ENCODE results near the gene EIF4ENIF1. TPM values are rescaled to one million over a fixed set of nuclear protein-coding genes. Genes with fewer than 3 reads are reported as not detected.
"Not testable (repeated sequence)": the region's sequence is repeated elsewhere in the genome, so short reads cannot be mapped to it uniquely, and the experiment has no call there.

EIF4ENIF1 gene
- total RNA-seq, 1 experiment from 2014 or later: 6.2 TPM

- peaks cover 75% of the 10 kb centered on the region for H3K36me3 ChIP-seq
- no peak for DNase-seq
These were observed 64.2 kb downstream of the EIF4ENIF1 start for GRCh38 chr22:31425331-31426050.

GRCh38 chr22:31402350-31402749, 87.3 kb downstream of the EIF4ENIF1 start:
- DNase-seq, H3K4me3 ChIP-seq, H3K9me3 ChIP-seq, H3K27me3 ChIP-seq: not testable (repeated sequence)
- H3K36me3 ChIP-seq: peaks cover 54% of the 10 kb centered on the region

More at GRCh38 chr22:31425331-31426050, 64.2 kb downstream of the EIF4ENIF1 start:
- no peaks in the 10 kb centered on the region for H3K27me3 ChIP-seq
- no peaks in the 10 kb centered on the region for H3K9me3 ChIP-seq
- no peak overlapping the region for H3K4me3 ChIP-seq

- H3K9me3 ChIP-seq: no peaks in the 10 kb centered on the region
- peak overlapping the region; percentile 84 for H3K4me3 ChIP-seq
- peaks cover 33% of the 10 kb centered on the region for H3K36me3 ChIP-seq
- no peaks in the 10 kb centered on the region for H3K27me3 ChIP-seq
- DNase-seq: no peak
These were observed 89.6 kb downstream of the EIF4ENIF1 start for GRCh38 chr22:31400023-31400397.

GRCh38 chr22:31399211-31400022, 90.2 kb downstream of the EIF4ENIF1 start, which contains the start of gene DRG1:
TSS of gene DRG1 (plus strand) at chr22:31399604. CDS start at chr22:31399684, 80 bp downstream.
- Histone ChIP-seq H3K4me3 (peak within 1 kb of the TSS; percentile 84), H3K36me3 (peaks cover 28% of the 10 kb centered on the region), H3K27me3 (no peaks in the 10 kb centered on the region), H3K9me3 (no peaks in the 10 kb centered on the region)
- DNase-seq: peak; percentile 97

GRCh38 chr22:31398231-31398630, 91.4 kb downstream of the EIF4ENIF1 start:
- no peaks in the 10 kb centered on the region for H3K9me3 ChIP-seq
- H3K4me3 ChIP-seq: peak overlapping the region; percentile 84
- H3K27me3 ChIP-seq: no peaks in the 10 kb centered on the region
- H3K36me3 ChIP-seq: peaks cover 20% of the 10 kb centered on the region
- DNase-seq: no peak

GRCh38 chr22:31394326-31394725, 95.3 kb downstream of the EIF4ENIF1 start:
- DNase-seq: no peak
- H3K4me3 ChIP-seq: no peak overlapping the region
- H3K27me3 ChIP-seq: no peaks in the 10 kb centered on the region
- H3K36me3 ChIP-seq: no peaks in the 10 kb centered on the region
- no peaks in the 10 kb centered on the region for H3K9me3 ChIP-seq

GRCh38 chr22:31393893-31394292, 95.7 kb downstream of the EIF4ENIF1 start:
- no peaks in the 10 kb centered on the region for H3K36me3 ChIP-seq
- H3K27me3 ChIP-seq: no peaks in the 10 kb centered on the region
- no peak for DNase-seq
- no peak overlapping the region for H3K4me3 ChIP-seq
- H3K9me3 ChIP-seq: no peaks in the 10 kb centered on the region

Other genes starting within 250 kb of the EIF4ENIF1 start
- 0.17 and 3.7 TPM in 2 replicates for gene PIK3IP1, start 197.4 kb downstream of the EIF4ENIF1 start, total RNA-seq (2014; rRNA removed; shearing (Covaris generic); ENCODE audit: low replicate concordance)
- 9.0 and 14.6 TPM in 2 replicates for gene PATZ1, start 143.5 kb downstream of the EIF4ENIF1 start, total RNA-seq (2014; rRNA removed; shearing (Covaris generic); ENCODE audit: low replicate concordance)
- 51.7 and 83.5 TPM in 2 replicates for gene DRG1, start 90.2 kb downstream of the EIF4ENIF1 start, total RNA-seq (2014; rRNA removed; shearing (Covaris generic); ENCODE audit: low replicate concordance)
- gene SFI1, start 6.7 kb upstream of the EIF4ENIF1 start, total RNA-seq (2014; rRNA removed; shearing (Covaris generic); ENCODE audit: low replicate concordance): 10.7 and 12.2 TPM in 2 replicates
- gene PISD, start 172.4 kb upstream of the EIF4ENIF1 start, total RNA-seq (2014; rRNA removed; shearing (Covaris generic); ENCODE audit: low replicate concordance): 16.0 and 30.5 TPM in 2 replicates